Activated T-cell treated with anti-CD3 and anti-CD28 coated beads, Interleukin-2, amount 50 U/mL, for 4 hours (primary cell): ENCODE measurements around the gene BEST3. TPM values are rescaled to one million over a fixed set of nuclear protein-coding genes. Genes with fewer than 3 reads are reported as not detected.
"Not testable (repeated sequence)": the region's sequence is repeated elsewhere in the genome, so short reads cannot be mapped to it uniquely, and the experiment has no call there.

Source experiments
- ATAC-seq, 2 donors: fragments of 200-7000 bp; cut with Tn5 transposase; one replicate each; pipeline ENCODE4 v1.10.0; 2021
- DNase-seq: peaks from one replicate; pipeline ENCODE4 v3.0.0-alpha.2; 2020
- H3K27me3 Mint-ChIP-seq: one replicate; pipeline ENCODE4 v1.8.0; 2021; ENCODE audit warnings: low read depth, mixed read lengths
- H3K36me3 Mint-ChIP-seq: one replicate; pipeline ENCODE4 v1.8.0; 2022; ENCODE audit warnings: mixed read lengths; ENCODE audit not compliant: insufficient read depth
- H3K4me1 Mint-ChIP-seq: one replicate; pipeline ENCODE4 v1.8.0; 2021; ENCODE audit warnings: low read depth, mixed read lengths
- H3K4me3 Mint-ChIP-seq: one replicate; pipeline ENCODE4 v1.8.0; 2021; ENCODE audit warnings: mild to moderate bottlenecking, moderate library complexity, mixed read lengths
- H3K9me3 Mint-ChIP-seq: one replicate; pipeline ENCODE4 v1.8.0; 2021; ENCODE audit warnings: mixed read lengths
- total RNA-seq, 3 donors: library from RNA; stranded (reverse); gene quantifications; one replicate each; pipeline ENCODE4 v1.2.1, GENCODE V29; 2021

Gene BEST3
- total RNA-seq, 3 donors from 2014 or later, result not detected

GRCh38 chr12:69672195-69672594 is 26.9 kb downstream of the BEST3 start:
- DNase-seq, result no peak
- H3K9me3 Mint-ChIP-seq, result no peaks in the 10 kb centered on the region
- no peaks in the 10 kb centered on the region for H3K36me3 Mint-ChIP-seq
- ATAC-seq, result no peak
- no peaks in the 10 kb centered on the region for H3K4me1 Mint-ChIP-seq
- H3K4me3 Mint-ChIP-seq, result no peak overlapping the region
- no peaks in the 10 kb centered on the region for H3K27me3 Mint-ChIP-seq

DNA sequence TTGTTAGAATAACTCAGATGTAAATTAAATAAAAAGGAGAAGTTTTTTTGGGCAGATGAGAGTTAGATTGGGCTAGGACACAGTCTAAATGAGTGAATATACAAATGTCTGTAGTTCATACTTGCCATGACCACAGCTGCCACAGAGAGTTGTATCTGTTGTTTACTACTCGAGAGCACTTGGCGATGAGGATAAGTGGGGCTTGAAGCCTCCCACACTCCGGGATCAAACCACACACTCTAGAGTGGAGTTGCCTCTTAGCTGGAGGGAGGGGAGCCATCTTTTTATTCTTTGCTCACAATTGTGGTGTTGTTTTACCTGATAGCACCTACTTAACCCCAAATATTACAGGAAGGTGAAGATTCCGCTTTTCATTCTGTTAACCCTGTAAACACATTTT is 27.5 kb downstream of the BEST3 start:
- ATAC-seq, result no peak
- Mint-ChIP-seq H3K4me1 (no peaks in the 10 kb centered on the region), H3K27me3 (no peaks in the 10 kb centered on the region)

GRCh38 chr12:69666798-69667197 is 32.3 kb downstream of the BEST3 start:
- Mint-ChIP-seq H3K27me3 (peaks cover 1% of the 10 kb centered on the region), H3K36me3 (no peaks in the 10 kb centered on the region), H3K9me3 (no peaks in the 10 kb centered on the region), H3K4me1 (no peaks in the 10 kb centered on the region), H3K4me3 (no peak overlapping the region)
- ATAC-seq, result no peak
- no peak for DNase-seq

More for the DNA sequence above, 27.5 kb downstream of the BEST3 start:
- Mint-ChIP-seq H3K36me3 (no peaks in the 10 kb centered on the region), H3K9me3 (no peaks in the 10 kb centered on the region), H3K4me3 (no peak overlapping the region)
- no peak for DNase-seq

- ATAC-seq, H3K27me3 Mint-ChIP-seq, H3K9me3 Mint-ChIP-seq, H3K4me3 Mint-ChIP-seq, H3K4me1 Mint-ChIP-seq, H3K36me3 Mint-ChIP-seq, DNase-seq: not testable (repeated sequence)
Measured at GRCh38 chr12:69664930-69665377, 34.1 kb downstream of the BEST3 start.

- no peak for ATAC-seq
- Mint-ChIP-seq H3K4me3 (no peak overlapping the region), H3K9me3 (no peaks in the 10 kb centered on the region), H3K4me1 (no peaks in the 10 kb centered on the region), H3K36me3 (no peaks in the 10 kb centered on the region), H3K27me3 (peaks cover 10% of the 10 kb centered on the region)
- DNase-seq, result no peak
Measured at GRCh38 chr12:69663726-69664125, 35.4 kb downstream of the BEST3 start.

DNA sequence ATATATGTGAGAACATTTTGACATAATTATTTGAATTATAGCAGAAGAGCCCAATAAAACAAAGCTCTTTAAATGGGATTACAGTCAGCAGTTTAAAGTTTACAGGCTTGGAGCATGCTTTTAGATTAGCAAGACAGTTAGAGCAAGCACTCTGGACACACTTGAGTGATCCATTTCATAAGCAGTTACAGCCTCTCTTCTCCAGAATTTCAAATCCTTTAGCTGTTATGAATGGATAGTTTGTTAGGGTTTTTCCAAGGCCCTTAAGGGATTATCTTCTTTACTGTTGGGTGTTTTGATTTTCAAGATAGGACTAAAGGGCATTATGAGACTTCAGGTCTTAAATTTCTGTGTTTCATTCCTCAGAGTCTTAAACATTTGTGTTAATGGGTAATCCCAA is 36.3 kb downstream of the BEST3 start:
- Mint-ChIP-seq H3K27me3 (peaks cover 10% of the 10 kb centered on the region), H3K36me3 (no peaks in the 10 kb centered on the region), H3K9me3 (no peaks in the 10 kb centered on the region), H3K4me3 (no peak overlapping the region), H3K4me1 (no peaks in the 10 kb centered on the region)
- ATAC-seq (no peak), DNase-seq (no peak)

DNA sequence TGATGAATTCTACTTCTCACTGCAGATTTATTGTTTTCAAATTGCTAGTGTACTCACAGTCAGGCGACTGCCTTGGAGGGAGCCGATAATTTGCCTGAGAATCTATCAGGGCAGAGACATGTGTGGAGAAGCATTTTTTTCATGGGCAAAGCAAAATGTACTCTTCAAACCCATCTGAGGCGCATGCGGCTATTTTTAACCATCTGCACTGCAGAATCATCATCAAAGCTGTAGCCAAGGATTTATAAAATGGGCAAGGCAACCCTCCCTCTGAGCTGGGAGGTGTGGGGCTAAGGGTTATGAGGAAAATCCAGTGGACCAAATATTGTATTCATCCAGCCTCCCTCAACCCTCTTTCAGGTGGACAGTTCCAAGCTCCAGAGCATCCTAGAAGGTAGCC is 37.7 kb downstream of the BEST3 start:
- H3K36me3 Mint-ChIP-seq, result no peaks in the 10 kb centered on the region
- no peaks in the 10 kb centered on the region for H3K4me1 Mint-ChIP-seq
- H3K9me3 Mint-ChIP-seq, result no peaks in the 10 kb centered on the region
- H3K27me3 Mint-ChIP-seq, result peaks cover 10% of the 10 kb centered on the region
- DNase-seq, result no peak
- no peak overlapping the region for H3K4me3 Mint-ChIP-seq
- ATAC-seq, result no peak

DNA sequence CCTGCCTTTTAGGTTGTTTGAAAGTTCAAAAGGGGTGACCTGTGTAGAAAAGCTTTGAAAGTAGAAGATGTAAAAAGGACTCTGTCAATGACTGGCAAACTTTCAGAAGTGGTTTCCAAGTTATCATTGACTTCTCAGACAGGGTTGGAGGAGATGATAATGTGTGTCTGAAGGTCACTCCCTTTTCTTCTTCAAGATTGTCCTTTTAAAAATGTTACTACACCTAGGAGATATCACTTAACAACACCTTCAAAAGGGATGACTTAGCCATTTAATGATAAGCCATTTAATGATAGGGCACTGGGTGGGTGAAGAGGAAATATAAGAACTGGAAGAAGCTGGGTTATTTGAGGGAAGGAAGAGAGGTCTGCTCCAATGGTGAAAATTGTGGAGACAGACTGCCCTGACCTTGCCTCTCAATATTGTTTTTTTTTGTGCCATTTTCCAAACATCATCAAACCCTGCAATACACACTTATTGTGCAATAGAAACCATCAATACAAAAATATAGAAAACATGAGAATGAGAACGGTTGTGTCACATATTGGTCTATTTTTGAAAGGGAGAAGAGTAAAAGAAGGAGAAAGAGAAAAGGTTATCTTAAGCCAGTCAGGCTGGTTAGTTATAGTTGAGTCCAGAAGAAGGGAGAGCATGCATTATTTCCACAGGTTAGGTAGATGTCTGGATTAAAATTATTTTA is 38.8 kb downstream of the BEST3 start:
- ATAC-seq, result no peak
- no peaks in the 10 kb centered on the region for H3K4me1 Mint-ChIP-seq
- DNase-seq, result no peak
- no peaks in the 10 kb centered on the region for H3K9me3 Mint-ChIP-seq
- H3K27me3 Mint-ChIP-seq, result peaks cover 10% of the 10 kb centered on the region
- H3K4me3 Mint-ChIP-seq, result no peak overlapping the region
- no peaks in the 10 kb centered on the region for H3K36me3 Mint-ChIP-seq

DNA sequence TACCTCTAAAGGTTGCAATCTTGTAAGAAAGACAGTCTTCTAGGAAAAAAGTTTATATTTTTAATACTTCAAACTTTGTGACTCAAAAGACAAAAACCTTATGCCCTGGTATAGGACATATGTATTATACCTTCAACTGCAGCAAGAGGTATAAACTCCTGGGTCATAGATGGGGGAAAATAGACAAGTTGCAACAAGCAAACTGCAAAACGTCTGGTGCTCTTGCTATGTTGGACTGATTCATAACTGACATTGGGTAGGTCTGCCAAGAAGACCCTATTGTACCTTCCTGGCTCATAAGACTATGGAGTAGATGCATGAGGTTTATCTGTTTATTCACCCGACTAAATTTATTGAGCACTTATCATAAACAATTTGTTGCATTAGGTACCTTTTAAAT is 40.9 kb downstream of the BEST3 start:
- H3K9me3 Mint-ChIP-seq, result no peaks in the 10 kb centered on the region
- H3K27me3 Mint-ChIP-seq, result peaks cover 13% of the 10 kb centered on the region
- no peak overlapping the region for H3K4me3 Mint-ChIP-seq
- H3K36me3 Mint-ChIP-seq, result no peaks in the 10 kb centered on the region
- ATAC-seq, result no peak
- no peaks in the 10 kb centered on the region for H3K4me1 Mint-ChIP-seq
- no peak for DNase-seq

- no peaks in the 10 kb centered on the region for H3K4me1 Mint-ChIP-seq
- ATAC-seq, result no peak
- H3K36me3 Mint-ChIP-seq, result no peaks in the 10 kb centered on the region
Measured at GRCh38 chr12:69657376-69658137, 41.5 kb downstream of the BEST3 start.

DNA sequence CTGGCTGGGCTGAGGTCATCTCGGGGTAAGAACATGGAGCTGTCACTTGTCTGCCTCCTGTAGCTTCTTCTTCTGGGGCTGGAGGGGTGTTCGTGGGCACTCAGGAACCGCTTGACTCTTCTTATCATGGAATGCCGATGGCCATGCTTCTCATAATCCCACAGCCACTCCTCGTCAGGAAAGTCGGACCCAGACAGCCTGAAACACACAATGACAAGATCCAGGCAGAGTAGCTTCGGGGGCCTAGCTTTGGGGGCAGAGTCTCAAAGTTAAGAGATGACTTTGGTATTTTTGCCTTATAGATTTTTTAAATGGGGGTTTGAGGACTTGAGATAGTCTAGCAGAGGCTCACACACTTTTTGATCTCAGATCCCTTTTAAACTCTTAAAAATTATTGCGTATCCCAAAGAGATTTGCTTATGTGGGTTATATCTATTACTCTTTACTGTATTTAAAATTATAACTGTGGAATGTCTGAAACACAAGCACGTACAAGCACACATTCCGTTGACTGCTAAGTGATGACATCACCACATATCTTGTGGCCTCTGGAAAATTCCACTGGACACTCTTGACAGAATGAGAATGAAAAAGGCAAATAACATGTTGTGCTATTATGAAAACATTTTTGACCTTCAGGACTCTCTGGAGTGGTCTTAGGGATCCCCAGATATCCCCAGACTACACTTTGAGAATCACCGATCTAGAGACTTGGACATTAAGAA is 43.3 kb downstream of the BEST3 start:
- Mint-ChIP-seq H3K27me3 (peaks cover 11% of the 10 kb centered on the region), H3K9me3 (no peaks in the 10 kb centered on the region), H3K4me3 (no peak overlapping the region), H3K36me3 (no peaks in the 10 kb centered on the region), H3K4me1 (no peaks in the 10 kb centered on the region)
- ATAC-seq (no peak), DNase-seq (no peak)

More at GRCh38 chr12:69657376-69658137, 41.5 kb downstream of the BEST3 start:
- Mint-ChIP-seq H3K9me3 (no peaks in the 10 kb centered on the region), H3K4me3 (no peak overlapping the region), H3K27me3 (peaks cover 13% of the 10 kb centered on the region)
- no peak for DNase-seq

DNA sequence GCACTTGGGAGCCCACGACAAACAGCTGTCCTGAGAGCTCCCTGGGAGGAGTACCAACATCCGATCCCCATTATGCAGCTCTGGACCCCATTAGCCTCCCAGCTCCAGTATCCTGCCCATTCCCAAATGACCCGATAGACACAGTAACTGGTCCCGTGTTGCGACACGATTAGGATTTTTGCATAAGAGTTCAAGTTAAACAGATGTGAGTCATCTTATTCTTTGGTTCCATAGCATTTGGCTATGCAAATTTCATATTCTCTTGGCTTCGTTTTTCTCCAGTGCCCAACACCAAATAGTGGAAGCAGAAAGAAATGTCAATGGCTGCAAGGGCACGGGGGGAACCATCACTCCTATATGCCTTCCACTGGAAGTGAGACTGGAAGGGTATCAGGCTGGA is 45.4 kb downstream of the BEST3 start:
- ATAC-seq, result no peak
- Mint-ChIP-seq H3K4me1 (no peaks in the 10 kb centered on the region), H3K36me3 (no peaks in the 10 kb centered on the region), H3K4me3 (no peak overlapping the region), H3K27me3 (peaks cover 4% of the 10 kb centered on the region), H3K9me3 (no peaks in the 10 kb centered on the region)
- DNase-seq, result no peak

- DNase-seq, result no peak
- Mint-ChIP-seq H3K27me3 (peaks cover 4% of the 10 kb centered on the region), H3K36me3 (no peaks in the 10 kb centered on the region), H3K4me3 (no peak overlapping the region), H3K4me1 (no peaks in the 10 kb centered on the region), H3K9me3 (no peaks in the 10 kb centered on the region)
- ATAC-seq, result no peak
Measured at GRCh38 chr12:69651922-69652321, 47.2 kb downstream of the BEST3 start.

DNA sequence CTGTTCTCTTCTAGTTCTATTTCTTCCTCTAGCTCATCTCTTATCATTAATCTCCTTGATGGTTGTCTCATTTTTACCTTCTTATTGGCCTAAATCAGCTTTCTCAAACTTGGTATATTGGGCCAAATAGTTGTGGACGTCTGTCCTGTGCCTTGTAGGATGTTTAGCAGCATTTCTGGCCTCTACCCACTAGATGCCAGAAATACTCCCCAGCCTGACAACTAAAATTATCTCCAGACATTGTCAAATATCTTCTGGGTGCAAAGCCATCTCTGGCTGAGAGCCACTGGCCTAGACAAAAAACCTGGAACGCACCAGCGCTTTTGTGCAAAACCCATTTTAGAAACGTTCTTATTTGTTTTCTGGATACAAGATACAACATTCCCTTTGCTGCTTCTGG is 49.6 kb downstream of the BEST3 start:
- DNase-seq (no peak), ATAC-seq (no peak)
- H3K9me3 Mint-ChIP-seq, result no peaks in the 10 kb centered on the region
- no peaks in the 10 kb centered on the region for H3K4me1 Mint-ChIP-seq
- H3K4me3 Mint-ChIP-seq, result no peak overlapping the region
- H3K36me3 Mint-ChIP-seq, result no peaks in the 10 kb centered on the region
- H3K27me3 Mint-ChIP-seq, result peaks cover 2% of the 10 kb centered on the region
